ENCODE measurements around the gene TMEM51. TPM values are rescaled to one million over a fixed set of nuclear protein-coding genes. Genes with fewer than 3 reads are reported as not detected.

TMEM51 gene
- total and polyA plus RNA-seq, 2 of the 4 experiments (the other 2 are of a cell fraction), result 2.7 to 10.2 TPM

DNA sequence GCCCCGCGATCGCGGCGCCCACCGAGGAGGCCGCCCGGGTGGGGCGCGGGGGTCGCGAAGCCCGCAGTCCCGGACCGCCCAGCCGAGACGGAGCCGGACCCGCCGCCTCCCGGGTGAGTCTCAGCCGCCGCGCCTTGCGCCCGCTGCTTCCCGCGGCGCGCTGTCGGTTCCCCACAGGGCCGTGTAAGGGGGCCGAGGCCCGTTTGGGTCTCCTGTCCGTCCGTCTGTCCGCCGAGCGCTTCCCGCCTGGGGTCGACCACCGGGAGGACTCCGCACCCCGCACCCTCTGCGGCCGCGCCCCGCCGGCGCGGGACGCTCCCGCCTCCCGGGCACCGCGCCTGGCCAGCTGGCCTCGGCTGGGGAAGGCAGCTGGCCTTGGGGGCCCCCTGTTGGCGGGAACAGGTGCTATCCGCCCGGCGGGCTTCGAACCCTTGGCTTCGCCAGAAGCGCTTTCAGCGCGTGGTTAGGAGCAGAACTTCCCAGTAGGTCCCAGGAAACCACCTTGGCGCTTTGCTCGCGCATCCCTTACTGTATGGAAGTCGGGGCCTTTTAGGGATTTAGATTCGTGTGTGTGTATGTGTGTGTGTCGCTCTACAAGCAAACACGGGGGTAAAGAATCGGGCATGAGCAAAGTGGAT, 414 bp downstream of the TMEM51 start:
- Histone ChIP-seq H3K9me3 (ENCODE audit: control insufficient read depth, insufficient read depth, low read length) (peaks cover 3% of the 10 kb centered on the region; the same call in 1 of the 2 replicates), H2BK15ac (ENCODE audit: low read depth, low read length) (0 out of 3 replicates have a peak overlapping the region, but pooled peaks have one; percentile 45), H3K4me3 (ENCODE audit: insufficient read depth, low read depth, low read length) (peak overlapping the region; percentile 80), H3K4me2 (ENCODE audit: low read depth, low read length) (peak overlapping the region; percentile 91), H4K5ac (ENCODE audit: low read depth, low read length) (peak overlapping the region; percentile 43), H3K23ac (ENCODE audit: low read depth, low read length) (peak overlapping the region; percentile 66), H3K18ac (ENCODE audit: low read depth, low read length) (peak overlapping the region; percentile 71), H3K27ac (ENCODE audit: insufficient read depth, low read length) (peak overlapping the region; percentile 74), H3K36me3 (ENCODE audit: control insufficient read depth, insufficient read depth, low read length) (peaks cover 3% of the 10 kb centered on the region), H2BK20ac (ENCODE audit: low read depth, low read length) (peak overlapping the region; percentile 4), H2AFZ (replicated peaks; ENCODE audit: low read length, poor library complexity) (peak overlapping the region; percentile 84), H3K27me3 (ENCODE audit: control insufficient read depth, insufficient read depth, low read length) (0 out of 2 replicates have a peak, but pooled peaks cover 3% of the 10 kb centered on the region), H3K4ac (ENCODE audit: low read depth, low read length) (peak overlapping the region; percentile 87), H4K8ac (ENCODE audit: low read depth in 2 of 2, low read length in 2 of 2) (peak overlapping the region in 1 of 2 experiments; percentile 41; a peak in 2 of 4 replicates), H2AK9ac (replicated peaks; ENCODE audit: low read depth, low read length, poor library complexity) (peak overlapping the region; percentile 92), H3K9me1 (ENCODE audit: insufficient read depth, low read length) (peaks cover 26% of the 10 kb centered on the region), H3K79me1 (ENCODE audit: low read depth in 1 of 2, low read length in 2 of 2) (peaks cover 36 to 45% of the 10 kb centered on the region in 2 experiments), H2AK5ac (ENCODE audit: low read depth, low read length) (peak overlapping the region; percentile 57; the same call in 1 of the 2 replicates), H3K14ac (replicated peaks; ENCODE audit: low read depth, low read length) (peak overlapping the region; percentile 92), H3K56ac (ENCODE audit: extremely low read depth, insufficient read depth, low read length) (peak overlapping the region; percentile 46; the same call in 1 of the 2 replicates), H3K4me1 (ENCODE audit: control insufficient read depth, insufficient read depth, low read length) (peaks cover 28% of the 10 kb centered on the region), H2BK120ac (ENCODE audit: low read depth, low read length) (peak overlapping the region; percentile 48), H4K91ac (ENCODE audit: insufficient read depth, low read depth, low read length) (peak overlapping the region; percentile 66), H3K9ac (ENCODE audit: low read depth, low read length) (peak overlapping the region; percentile 76), H4K20me1 (ENCODE audit: insufficient read depth, low read length) (peaks cover 6% of the 10 kb centered on the region), H2BK5ac (ENCODE audit: low read depth, low read length, poor library complexity, severe bottlenecking) (peak overlapping the region; percentile 45)
- in situ Hi-C loops (cut with MboI; ENCODE audit: low sequenced_read_pairs) (loop anchor here (5.0 to 10.0 kb wide), 2 partner anchors 118 to 271 kb away; no protein-coding TSS in a partner anchor), intact Hi-C loops (cut with micrococcal nuclease) (loop anchor here (2.0 kb wide), 2 partner anchors 59 to 277 kb away; no protein-coding TSS in a partner anchor), dilution Hi-C loops (cut with HindIII; ENCODE audit: low sequenced_read_pairs, unreplicated experiment) (no loop called here)
- ATAC-seq (ENCODE audit: low read depth), result peak; percentile 48
- 3% methylated on average over 25 of the region's 74 CpGs; no CpG with 5 or more reads in 1 of the 2 experiments for WGBS, 2 experiments (ENCODE audit: extremely low coverage in 2 of 2, insufficient read length in 1 of 2)
- peak; percentile 66 for DNase-seq
- CTCF ChIA-PET, result interaction anchor here (0.6 to 2.4 kb wide), 8 partner anchors 12 to 1380 kb away, joined by 3 to 14 read pairs (median 4); no protein-coding TSS in a partner anchor
- TF ChIP-seq MXI1 (IDR thresholded peaks at IDR 0.05; ENCODE audit: borderline replicate concordance, low read depth, low read length) (no peak), BHLHE40 (IDR thresholded peaks at IDR 0.05; ENCODE audit: low read depth, low read length) (no peak), RFX5 (IDR thresholded peaks at IDR 0.05; ENCODE audit: low read depth, low read length) (no peak), POLR2A (IDR thresholded peaks at IDR 0.05; ENCODE audit: low read depth, low read length) (peak; percentile 55), CHD1 (IDR thresholded peaks at IDR 0.05; ENCODE audit: low read depth, low read length) (no peak), FOS (IDR thresholded peaks at IDR 0.05; ENCODE audit: low read depth, low read length) (no peak), SMC3 (IDR thresholded peaks at IDR 0.05; ENCODE audit: low read depth, low read length) (peak; percentile 45; the same call in 1 of the 2 replicates), MAZ (IDR thresholded peaks at IDR 0.05; ENCODE audit: borderline replicate concordance, low read depth, low read length) (peak; percentile 34; the same call in 1 of the 2 replicates), MAFK (IDR thresholded peaks at IDR 0.05; ENCODE audit: low read depth, low read length) (no peak), RAD21 (IDR thresholded peaks at IDR 0.05; ENCODE audit: low read length) (peak; percentile 51), NFE2L2 (IDR thresholded peaks at IDR 0.05; ENCODE audit: low read depth, low read length) (no peak), CEBPB (IDR thresholded peaks at IDR 0.05; ENCODE audit: low read depth, low read length) (no peak), RCOR1 (IDR thresholded peaks at IDR 0.05; ENCODE audit: insufficient replicate concordance, low read length) (peak; percentile 31)
- TF ChIP-seq, protein P1, sequence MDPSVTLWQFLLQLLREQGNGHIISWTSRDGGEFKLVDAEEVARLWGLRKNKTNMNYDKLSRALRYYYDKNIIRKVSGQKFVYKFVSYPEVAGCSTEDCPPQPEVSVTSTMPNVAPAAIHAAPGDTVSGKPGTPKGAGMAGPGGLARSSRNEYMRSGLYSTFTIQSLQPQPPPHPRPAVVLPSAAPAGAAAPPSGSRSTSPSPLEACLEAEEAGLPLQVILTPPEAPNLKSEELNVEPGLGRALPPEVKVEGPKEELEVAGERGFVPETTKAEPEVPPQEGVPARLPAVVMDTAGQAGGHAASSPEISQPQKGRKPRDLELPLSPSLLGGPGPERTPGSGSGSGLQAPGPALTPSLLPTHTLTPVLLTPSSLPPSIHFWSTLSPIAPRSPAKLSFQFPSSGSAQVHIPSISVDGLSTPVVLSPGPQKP (IDR thresholded peaks at IDR 0.05; ENCODE audit: borderline replicate concordance, low read depth, low read length), result no peak
- TF ChIP-seq, protein P2, sequence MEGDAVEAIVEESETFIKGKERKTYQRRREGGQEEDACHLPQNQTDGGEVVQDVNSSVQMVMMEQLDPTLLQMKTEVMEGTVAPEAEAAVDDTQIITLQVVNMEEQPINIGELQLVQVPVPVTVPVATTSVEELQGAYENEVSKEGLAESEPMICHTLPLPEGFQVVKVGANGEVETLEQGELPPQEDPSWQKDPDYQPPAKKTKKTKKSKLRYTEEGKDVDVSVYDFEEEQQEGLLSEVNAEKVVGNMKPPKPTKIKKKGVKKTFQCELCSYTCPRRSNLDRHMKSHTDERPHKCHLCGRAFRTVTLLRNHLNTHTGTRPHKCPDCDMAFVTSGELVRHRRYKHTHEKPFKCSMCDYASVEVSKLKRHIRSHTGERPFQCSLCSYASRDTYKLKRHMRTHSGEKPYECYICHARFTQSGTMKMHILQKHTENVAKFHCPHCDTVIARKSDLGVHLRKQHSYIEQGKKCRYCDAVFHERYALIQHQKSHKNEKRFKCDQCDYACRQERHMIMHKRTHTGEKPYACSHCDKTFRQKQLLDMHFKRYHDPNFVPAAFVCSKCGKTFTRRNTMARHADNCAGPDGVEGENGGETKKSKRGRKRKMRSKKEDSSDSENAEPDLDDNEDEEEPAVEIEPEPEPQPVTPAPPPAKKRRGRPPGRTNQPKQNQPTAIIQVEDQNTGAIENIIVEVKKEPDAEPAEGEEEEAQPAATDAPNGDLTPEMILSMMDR (conservative IDR thresholded peaks at IDR 0.05; ENCODE audit: low read depth, low read length), result peak; percentile 71
- POLR2A ChIA-PET (ENCODE audit: unreplicated experiment), result no interaction called here
- BruUV-seq (replicated peaks), result no TSS peak

All from IMR-90 (cell line).